ENCODE data around the gene CELA1. TPM values are rescaled to one million over a fixed set of nuclear protein-coding genes. Genes with fewer than 3 reads are reported as not detected.

The CELA1 gene
- total and polyA plus RNA-seq, 2 of the 13 experiments (the other 11 are each of a cell fraction or from before 2014, with no cell fraction given), result not detected

GRCh38 chr12:51370667-51371066, 24.2 kb upstream of the CELA1 start:
- peak; percentile 50 for TF ChIP-seq CEBPB (IDR thresholded peaks at IDR 0.05; ENCODE audit: borderline replicate concordance, low read depth, low read length)
- TF ChIP-seq RFXAP (CRISPR knock-in tag; IDR thresholded peaks at IDR 0.05; ENCODE audit: borderline replicate concordance), result no peak
- TF ChIP-seq ZNF251 (CRISPR knock-in tag; IDR thresholded peaks at IDR 0.05), result no peak
- FAIRE-seq, result no peak

GRCh38 chr12:51369581-51369980, 23.1 kb upstream of the CELA1 start:
- WGBS (ENCODE audit: low lambda C conversion rate), result 86% methylated on average over 4 of the region's 4 CpGs
- in situ Hi-C loops (cut with HindIII; ENCODE audit: extremely low pct_ligation_motif_present, low pct_unique_long_range_greater_than_20kb), result no loop called here
- intact Hi-C loops (cut with micrococcal nuclease; ENCODE audit: unreplicated experiment), result no loop called here
- Histone ChIP-seq H2AFZ (ENCODE audit: low read length) (no peak overlapping the region), H3K79me2 (ENCODE audit: insufficient read depth, low read length) (no peaks in the 10 kb centered on the region), H3K27me3 (ENCODE audit: control insufficient read depth in 1 of 2, insufficient read depth in 2 of 2, low read length in 2 of 2) (no peaks in the 10 kb centered on the region), H3K9me3 (ENCODE audit: low read length) (no peaks in the 10 kb centered on the region), H3K36me3 (replicated peaks in 1 of 2; ENCODE audit: control insufficient read depth in 1 of 2, insufficient read depth in 2 of 2, low read length in 2 of 2) (no peaks in the 10 kb centered on the region), H3K9ac (ENCODE audit: insufficient read depth, low read depth, low read length) (no peak overlapping the region), H3K4me1 (ENCODE audit: insufficient read depth, low read length) (peaks cover 22% of the 10 kb centered on the region), H4K20me1 (ENCODE audit: insufficient read depth, low read length) (no peaks in the 10 kb centered on the region), H3K4me2 (ENCODE audit: low read depth, low read length) (no peak overlapping the region), H3K4me3 (replicated peaks in 1 of 3; ENCODE audit: insufficient read depth in 1 of 3, low read depth in 2 of 3, low read length in 3 of 3) (no peak overlapping the region), H3K27ac (ENCODE audit: extremely low read length, insufficient read depth, low read length) (no peak overlapping the region)
- no peak for FAIRE-seq
- CTCF ChIA-PET (ENCODE audit: low intra/inter-chr PET ratio, low total read pairs), result no interaction called here
- no peak for DNase-seq (ENCODE audit: low spot score)
- no TSS peak for BruUV-seq (replicated peaks)
- ATAC-seq, result no peak
- POLR2A ChIA-PET, result no interaction called here
- TF ChIP-seq ZNF280D (CRISPR knock-in tag; IDR thresholded peaks at IDR 0.05), result no peak

More at GRCh38 chr12:51370667-51371066, 24.2 kb upstream of the CELA1 start:
- H3K4me2 ChIP-seq (ENCODE audit: low read depth, low read length), result no peak overlapping the region
- H3K27me3 ChIP-seq (ENCODE audit: control insufficient read depth in 1 of 2, insufficient read depth in 2 of 2, low read length in 2 of 2), result no peaks in the 10 kb centered on the region
- intact Hi-C loops (cut with micrococcal nuclease; ENCODE audit: unreplicated experiment) (no loop called here), in situ Hi-C loops (cut with HindIII; ENCODE audit: extremely low pct_ligation_motif_present, low pct_unique_long_range_greater_than_20kb) (no loop called here)
- no peaks in the 10 kb centered on the region for H3K79me2 ChIP-seq (ENCODE audit: insufficient read depth, low read length)
- peaks cover 17% of the 10 kb centered on the region for H3K4me1 ChIP-seq (ENCODE audit: insufficient read depth, low read length)
- no peaks in the 10 kb centered on the region for H3K9me3 ChIP-seq (ENCODE audit: low read length)
- no peak for DNase-seq (ENCODE audit: low spot score)
- 84% methylated on average over 9 of the region's 9 CpGs for WGBS (ENCODE audit: low lambda C conversion rate)
- BruUV-seq (replicated peaks), result no TSS peak
- no peaks in the 10 kb centered on the region for H3K36me3 ChIP-seq (replicated peaks in 1 of 2; ENCODE audit: control insufficient read depth in 1 of 2, insufficient read depth in 2 of 2, low read length in 2 of 2)
- H3K27ac ChIP-seq (ENCODE audit: extremely low read length, insufficient read depth, low read length), result no peak overlapping the region
- ChIA-PET POLR2A (no interaction called here), CTCF (ENCODE audit: low intra/inter-chr PET ratio, low total read pairs) (no interaction called here)
- ATAC-seq, result no peak
- H4K20me1 ChIP-seq (ENCODE audit: insufficient read depth, low read length), result no peaks in the 10 kb centered on the region
- H2AFZ ChIP-seq (ENCODE audit: low read length), result no peak overlapping the region
- no peak overlapping the region for H3K4me3 ChIP-seq (replicated peaks in 1 of 3; ENCODE audit: insufficient read depth in 1 of 3, low read depth in 2 of 3, low read length in 3 of 3)
- H3K9ac ChIP-seq (ENCODE audit: insufficient read depth, low read depth, low read length), result no peak overlapping the region

Measured in HepG2 (cell line).